ENCODE measurements around the gene C13orf42. TPM values are rescaled to one million over a fixed set of nuclear protein-coding genes. Genes with fewer than 3 reads are reported as not detected.

C13orf42 gene
- total and polyA plus RNA-seq, 2 donors (not counting 3 experiments of a cell fraction or from before 2014, with no cell fraction given) = not detected

DNA sequence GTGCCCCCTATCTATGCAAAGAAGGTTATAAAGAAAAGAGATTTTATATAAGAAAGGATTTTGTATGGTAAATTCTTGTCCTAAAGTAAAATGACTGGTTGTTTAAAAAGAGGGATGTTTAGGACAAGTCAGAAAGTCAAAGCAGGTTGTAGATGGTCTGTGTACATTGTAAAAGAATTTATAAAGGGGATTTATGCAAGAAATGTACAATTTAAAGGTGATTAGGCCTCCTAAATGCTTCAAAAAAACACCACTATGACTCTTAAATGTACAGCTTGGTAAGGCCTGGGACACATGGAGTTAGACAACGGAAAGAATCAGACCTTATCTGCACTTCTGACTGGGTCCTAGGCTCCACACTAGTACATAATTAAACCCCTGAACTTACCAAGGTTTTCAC lies 19.3 kb upstream of the C13orf42 start:
- intact Hi-C loops (cut with micrococcal nuclease) = no loop called here
- BruUV-seq (replicated peaks) = no TSS peak
- POLR2A ChIA-PET = no interaction called here

GRCh38 chr13:51125495-51126226 lies 14.6 kb upstream of the C13orf42 start:
- CTCF ChIA-PET = interaction anchor here (0.6 to 8.4 kb wide), 85 partner anchors 9 to 1142 kb away, joined by 3 to 432 read pairs (median 4); partner anchors contain the start of genes C13orf42 and NEK5
- dilution Hi-C loops (cut with MboI; ENCODE audit: extremely low pct_ligation_motif_present, low sequenced_read_pairs) (no loop called here), intact Hi-C loops (cut with micrococcal nuclease) (loop anchor here (1.0 kb wide), 3 partner anchors 24 to 672 kb away; no protein-coding TSS in a partner anchor)
- FAIRE-seq (peak; percentile 91), DNase-seq (ENCODE audit: low read depth, low spot score) (peak; percentile 60)
- H3K36me3 ChIP-seq (ENCODE audit: control insufficient read depth in 2 of 2, extremely low read depth in 1 of 2, insufficient read depth in 2 of 2, low read length in 2 of 2) = no peaks in the 10 kb centered on the region
- no peaks in the 10 kb centered on the region for H4K20me1 ChIP-seq (replicated peaks; ENCODE audit: control insufficient read depth, extremely low read depth, insufficient read depth, low read length)
- H3K4me3 ChIP-seq (replicated peaks in 1 of 3; ENCODE audit: insufficient read depth in 1 of 3, low read depth in 1 of 3, low read length in 3 of 3) = no peak overlapping the region
- peak; percentile 34 for TF ChIP-seq EZH2 (IDR thresholded peaks at IDR 0.05; ENCODE audit: borderline replicate concordance, low read depth, low read length, severe bottlenecking)
- no peak for TF ChIP-seq POLR2AphosphoS5 (IDR thresholded peaks at IDR 0.05; ENCODE audit: insufficient read depth, low read depth, low read length)
- TF ChIP-seq FOS (IDR thresholded peaks at IDR 0.05; ENCODE audit: borderline replicate concordance, insufficient read depth, low read length) = no peak
- no peak for TF ChIP-seq GATA2 (IDR thresholded peaks at IDR 0.05; ENCODE audit: insufficient read depth, insufficient read length, low read depth, low read length)
- no peak for TF ChIP-seq MAX (IDR thresholded peaks at IDR 0.05; ENCODE audit: insufficient read depth, insufficient read length)
- no peak for TF ChIP-seq MYC (IDR thresholded peaks at IDR 0.05; ENCODE audit: low read depth, low read length)
- no peak for TF ChIP-seq POLR2A (IDR thresholded peaks at IDR 0.05; ENCODE audit: low read depth, low read length)
- no peak for TF ChIP-seq JUN (IDR thresholded peaks at IDR 0.05; ENCODE audit: borderline replicate concordance, insufficient read depth, insufficient read length, low read depth)
- TF ChIP-seq, protein P1, sequence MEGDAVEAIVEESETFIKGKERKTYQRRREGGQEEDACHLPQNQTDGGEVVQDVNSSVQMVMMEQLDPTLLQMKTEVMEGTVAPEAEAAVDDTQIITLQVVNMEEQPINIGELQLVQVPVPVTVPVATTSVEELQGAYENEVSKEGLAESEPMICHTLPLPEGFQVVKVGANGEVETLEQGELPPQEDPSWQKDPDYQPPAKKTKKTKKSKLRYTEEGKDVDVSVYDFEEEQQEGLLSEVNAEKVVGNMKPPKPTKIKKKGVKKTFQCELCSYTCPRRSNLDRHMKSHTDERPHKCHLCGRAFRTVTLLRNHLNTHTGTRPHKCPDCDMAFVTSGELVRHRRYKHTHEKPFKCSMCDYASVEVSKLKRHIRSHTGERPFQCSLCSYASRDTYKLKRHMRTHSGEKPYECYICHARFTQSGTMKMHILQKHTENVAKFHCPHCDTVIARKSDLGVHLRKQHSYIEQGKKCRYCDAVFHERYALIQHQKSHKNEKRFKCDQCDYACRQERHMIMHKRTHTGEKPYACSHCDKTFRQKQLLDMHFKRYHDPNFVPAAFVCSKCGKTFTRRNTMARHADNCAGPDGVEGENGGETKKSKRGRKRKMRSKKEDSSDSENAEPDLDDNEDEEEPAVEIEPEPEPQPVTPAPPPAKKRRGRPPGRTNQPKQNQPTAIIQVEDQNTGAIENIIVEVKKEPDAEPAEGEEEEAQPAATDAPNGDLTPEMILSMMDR (IDR thresholded peaks at IDR 0.05; ENCODE audit: extremely low read depth in 1 of 2, insufficient read depth in 1 of 2, low read depth in 1 of 2, low read length in 2 of 2) = peak; percentile 82 to 88
- no peaks in the 10 kb centered on the region for H3K9me3 ChIP-seq (replicated peaks; ENCODE audit: control insufficient read depth, insufficient read depth, low read length)
- no peaks in the 10 kb centered on the region for H3K9me1 ChIP-seq (replicated peaks; ENCODE audit: control insufficient read depth, extremely low read depth, insufficient read depth, low read length)
- H3K4me2 ChIP-seq (ENCODE audit: insufficient read depth, low read length) = no peak overlapping the region
- H3K4me1 ChIP-seq (ENCODE audit: control insufficient read depth, extremely low read depth, insufficient read depth, low read length) = no peaks in the 10 kb centered on the region
- POLR2A ChIA-PET = no interaction called here
- H3K79me2 ChIP-seq (ENCODE audit: control insufficient read depth, insufficient read depth, low read length) = no peaks in the 10 kb centered on the region
- no TSS peak for BruUV-seq (replicated peaks)
- peaks cover 4 to 15% of the 10 kb centered on the region in 2 experiments for H3K27me3 ChIP-seq (ENCODE audit: control insufficient read depth in 2 of 2, insufficient read depth in 2 of 2, low read length in 2 of 2)
- H2AFZ ChIP-seq (ENCODE audit: low read depth, low read length) = no peak overlapping the region
- no peak overlapping the region for H3K9ac ChIP-seq (replicated peaks; ENCODE audit: extremely low read depth, insufficient read depth, low read length)
- H3K27ac ChIP-seq (ENCODE audit: insufficient read depth, low read depth, low read length) = no peak overlapping the region

More for the DNA sequence above, 19.3 kb upstream of the C13orf42 start:
- Histone ChIP-seq H3K27me3 (ENCODE audit: control insufficient read depth in 2 of 2, insufficient read depth in 2 of 2, low read length in 2 of 2) (no peaks in the 10 kb centered on the region), H3K9ac (replicated peaks; ENCODE audit: extremely low read depth, insufficient read depth, low read length) (no peak overlapping the region), H3K9me1 (replicated peaks; ENCODE audit: control insufficient read depth, extremely low read depth, insufficient read depth, low read length) (no peaks in the 10 kb centered on the region), H3K27ac (ENCODE audit: insufficient read depth, low read depth, low read length) (no peak overlapping the region), H2AFZ (ENCODE audit: low read depth, low read length) (no peak overlapping the region), H4K20me1 (replicated peaks; ENCODE audit: control insufficient read depth, extremely low read depth, insufficient read depth, low read length) (no peaks in the 10 kb centered on the region), H3K4me3 (replicated peaks in 1 of 3; ENCODE audit: insufficient read depth in 1 of 3, low read depth in 1 of 3, low read length in 3 of 3) (no peak overlapping the region), H3K4me2 (ENCODE audit: insufficient read depth, low read length) (no peak overlapping the region), H3K9me3 (replicated peaks; ENCODE audit: control insufficient read depth, insufficient read depth, low read length) (no peaks in the 10 kb centered on the region), H3K4me1 (ENCODE audit: control insufficient read depth, extremely low read depth, insufficient read depth, low read length) (peaks cover 2% of the 10 kb centered on the region), H3K79me2 (ENCODE audit: control insufficient read depth, insufficient read depth, low read length) (no peaks in the 10 kb centered on the region), H3K36me3 (ENCODE audit: control insufficient read depth in 2 of 2, extremely low read depth in 1 of 2, insufficient read depth in 2 of 2, low read length in 2 of 2) (no peaks in the 10 kb centered on the region)
- CTCF ChIA-PET = interaction anchor here (2.4 kb wide), 1 partner anchor 156 kb away, joined by 7 read pairs; no protein-coding TSS in a partner anchor
- no peak for FAIRE-seq
- dilution Hi-C loops (cut with MboI; ENCODE audit: extremely low pct_ligation_motif_present, low sequenced_read_pairs) = no loop called here
- TF ChIP-seq POLR2A (IDR thresholded peaks at IDR 0.05; ENCODE audit: low read depth, low read length) (no peak), POLR2AphosphoS5 (IDR thresholded peaks at IDR 0.05; ENCODE audit: insufficient read depth, low read depth, low read length) (no peak)
- no peak for DNase-seq (ENCODE audit: low read depth, low spot score)
